SK-N-SH treated with all-trans-retinoic acid at 6 μM for 48 hours (cell line): ENCODE results near the gene KDM4B.

ENCODE experiments used
- BACH2 ChIP-seq: fragments of 250-450 bp; sonication (Bioruptor Pico); IDR thresholded peaks from 2 replicates; pipeline ENCODE4 v1.9.0; 2021; ENCODE audit warnings: mild to moderate bottlenecking, borderline replicate concordance
- SNAI2 ChIP-seq: fragments of 250-450 bp; sonication (Bioruptor Pico); IDR thresholded peaks from 2 replicates; pipeline ENCODE4 v1.5.0; 2020; ENCODE audit warnings: mild to moderate bottlenecking, moderate library complexity
- TCF4 ChIP-seq: fragments of 250-450 bp; sonication (Bioruptor Pico); IDR thresholded peaks from 2 replicates; pipeline ENCODE4 v1.8.0; 2021; ENCODE audit warnings: mild to moderate bottlenecking, moderate library complexity, borderline replicate concordance
- TOX ChIP-seq: fragments of 250-450 bp; sonication (Bioruptor Pico); IDR thresholded peaks from 2 replicates; pipeline ENCODE4 v1.8.0; 2021; ENCODE audit warnings: mild to moderate bottlenecking, moderate library complexity, borderline replicate concordance
- ZFP3 ChIP-seq: fragments of 250-450 bp; sonication (Bioruptor Pico); IDR thresholded peaks from 2 replicates; pipeline ENCODE4 v1.5.0; 2020; ENCODE audit warnings: mild to moderate bottlenecking, moderate library complexity
- ZFP30 ChIP-seq: fragments of 450-650 bp; formaldehyde crosslinking; IDR thresholded peaks from 2 replicates; pipeline ENCODE4 v1.5.0; 2022; ENCODE audit warnings: mild to moderate bottlenecking, moderate library complexity
- ZNF565 ChIP-seq: fragments of 450-650 bp; formaldehyde crosslinking; conservative IDR thresholded peaks from 2 replicates; pipeline ENCODE4 v1.5.0; 2020; ENCODE audit warnings: low read depth, mild to moderate bottlenecking, moderate library complexity
- ZNF70 ChIP-seq: fragments of 450-650 bp; formaldehyde crosslinking; IDR thresholded peaks from 2 replicates; pipeline ENCODE4 v1.5.0; 2020; ENCODE audit warnings: mild to moderate bottlenecking, moderate library complexity
- TF ChIP-seq, protein P1 (sequence below): fragments of 250-450 bp; sonication (Bioruptor Pico); IDR thresholded peaks from 2 replicates; pipeline ENCODE4 v1.8.0; 2021; ENCODE audit warnings: low read depth, mild to moderate bottlenecking, moderate library complexity, borderline replicate concordance
- TF ChIP-seq, protein P2 (sequence below): fragments of 250-450 bp; sonication (Bioruptor Pico); IDR thresholded peaks from 2 replicates; pipeline ENCODE4 v1.5.0; 2020; ENCODE audit warnings: mild to moderate bottlenecking, moderate library complexity
- TF ChIP-seq, protein P3 (sequence below): fragments of 250-450 bp; sonication (Bioruptor Pico); IDR thresholded peaks from 2 replicates; pipeline ENCODE4 v1.5.1; 2020; ENCODE audit warnings: low read depth, mild to moderate bottlenecking, moderate library complexity
- TF ChIP-seq, protein P4 (sequence below): fragments of 250-450 bp; sonication (Bioruptor Pico); IDR thresholded peaks from 2 replicates; pipeline ENCODE4 v1.8.0; 2020; ENCODE audit warnings: mild to moderate bottlenecking, moderate library complexity, borderline replicate concordance

DNA sequence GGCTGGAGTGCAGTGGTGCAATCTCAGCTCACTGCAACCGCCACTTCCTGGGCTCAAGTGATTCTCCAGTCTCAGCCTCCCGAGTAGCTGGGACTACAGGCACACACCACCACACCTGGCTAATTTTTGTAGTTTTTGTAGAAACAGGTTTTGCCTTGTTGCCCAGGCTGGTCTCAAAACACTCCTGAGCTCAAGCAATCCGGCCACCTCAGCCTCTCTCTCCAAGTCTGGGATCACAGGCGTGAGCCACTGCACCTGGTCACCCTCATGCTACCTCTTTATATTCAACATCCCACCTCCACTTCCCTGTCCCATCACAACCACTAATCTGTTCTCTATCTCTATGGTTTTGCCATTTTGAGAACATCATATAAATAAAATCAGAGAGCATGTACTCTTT, 216.0 kb downstream of the KDM4B start:
- TF ChIP-seq, protein P1, sequence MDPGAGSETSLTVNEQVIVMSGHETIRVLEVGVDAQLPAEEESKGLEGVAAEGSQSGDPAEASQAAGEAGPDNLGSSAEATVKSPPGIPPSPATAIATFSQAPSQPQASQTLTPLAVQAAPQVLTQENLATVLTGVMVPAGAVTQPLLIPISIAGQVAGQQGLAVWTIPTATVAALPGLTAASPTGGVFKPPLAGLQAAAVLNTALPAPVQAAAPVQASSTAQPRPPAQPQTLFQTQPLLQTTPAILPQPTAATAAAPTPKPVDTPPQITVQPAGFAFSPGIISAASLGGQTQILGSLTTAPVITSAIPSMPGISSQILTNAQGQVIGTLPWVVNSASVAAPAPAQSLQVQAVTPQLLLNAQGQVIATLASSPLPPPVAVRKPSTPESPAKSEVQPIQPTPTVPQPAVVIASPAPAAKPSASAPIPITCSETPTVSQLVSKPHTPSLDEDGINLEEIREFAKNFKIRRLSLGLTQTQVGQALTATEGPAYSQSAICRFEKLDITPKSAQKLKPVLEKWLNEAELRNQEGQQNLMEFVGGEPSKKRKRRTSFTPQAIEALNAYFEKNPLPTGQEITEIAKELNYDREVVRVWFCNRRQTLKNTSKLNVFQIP (CRISPR knock-in tag) = no peak
- TF ChIP-seq BACH2 (CRISPR knock-in tag) = no peak
- TF ChIP-seq, protein P2, sequence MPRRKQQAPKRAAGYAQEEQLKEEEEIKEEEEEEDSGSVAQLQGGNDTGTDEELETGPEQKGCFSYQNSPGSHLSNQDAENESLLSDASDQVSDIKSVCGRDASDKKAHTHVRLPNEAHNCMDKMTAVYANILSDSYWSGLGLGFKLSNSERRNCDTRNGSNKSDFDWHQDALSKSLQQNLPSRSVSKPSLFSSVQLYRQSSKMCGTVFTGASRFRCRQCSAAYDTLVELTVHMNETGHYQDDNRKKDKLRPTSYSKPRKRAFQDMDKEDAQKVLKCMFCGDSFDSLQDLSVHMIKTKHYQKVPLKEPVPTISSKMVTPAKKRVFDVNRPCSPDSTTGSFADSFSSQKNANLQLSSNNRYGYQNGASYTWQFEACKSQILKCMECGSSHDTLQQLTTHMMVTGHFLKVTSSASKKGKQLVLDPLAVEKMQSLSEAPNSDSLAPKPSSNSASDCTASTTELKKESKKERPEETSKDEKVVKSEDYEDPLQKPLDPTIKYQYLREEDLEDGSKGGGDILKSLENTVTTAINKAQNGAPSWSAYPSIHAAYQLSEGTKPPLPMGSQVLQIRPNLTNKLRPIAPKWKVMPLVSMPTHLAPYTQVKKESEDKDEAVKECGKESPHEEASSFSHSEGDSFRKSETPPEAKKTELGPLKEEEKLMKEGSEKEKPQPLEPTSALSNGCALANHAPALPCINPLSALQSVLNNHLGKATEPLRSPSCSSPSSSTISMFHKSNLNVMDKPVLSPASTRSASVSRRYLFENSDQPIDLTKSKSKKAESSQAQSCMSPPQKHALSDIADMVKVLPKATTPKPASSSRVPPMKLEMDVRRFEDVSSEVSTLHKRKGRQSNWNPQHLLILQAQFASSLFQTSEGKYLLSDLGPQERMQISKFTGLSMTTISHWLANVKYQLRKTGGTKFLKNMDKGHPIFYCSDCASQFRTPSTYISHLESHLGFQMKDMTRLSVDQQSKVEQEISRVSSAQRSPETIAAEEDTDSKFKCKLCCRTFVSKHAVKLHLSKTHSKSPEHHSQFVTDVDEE (CRISPR knock-in tag) = no peak
- TF ChIP-seq, protein P3, sequence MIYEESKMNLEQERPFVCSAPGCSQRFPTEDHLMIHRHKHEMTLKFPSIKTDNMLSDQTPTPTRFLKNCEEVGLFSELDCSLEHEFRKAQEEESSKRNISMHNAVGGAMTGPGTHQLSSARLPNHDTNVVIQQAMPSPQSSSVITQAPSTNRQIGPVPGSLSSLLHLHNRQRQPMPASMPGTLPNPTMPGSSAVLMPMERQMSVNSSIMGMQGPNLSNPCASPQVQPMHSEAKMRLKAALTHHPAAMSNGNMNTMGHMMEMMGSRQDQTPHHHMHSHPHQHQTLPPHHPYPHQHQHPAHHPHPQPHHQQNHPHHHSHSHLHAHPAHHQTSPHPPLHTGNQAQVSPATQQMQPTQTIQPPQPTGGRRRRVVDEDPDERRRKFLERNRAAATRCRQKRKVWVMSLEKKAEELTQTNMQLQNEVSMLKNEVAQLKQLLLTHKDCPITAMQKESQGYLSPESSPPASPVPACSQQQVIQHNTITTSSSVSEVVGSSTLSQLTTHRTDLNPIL (CRISPR knock-in tag) = no peak
- no peak for TF ChIP-seq TOX (CRISPR knock-in tag)
- TF ChIP-seq ZNF70 = no peak
- no peak for TF ChIP-seq SNAI2 (CRISPR knock-in tag)
- no peak for TF ChIP-seq ZFP3
- no peak for TF ChIP-seq ZFP30
- TF ChIP-seq, protein P4, sequence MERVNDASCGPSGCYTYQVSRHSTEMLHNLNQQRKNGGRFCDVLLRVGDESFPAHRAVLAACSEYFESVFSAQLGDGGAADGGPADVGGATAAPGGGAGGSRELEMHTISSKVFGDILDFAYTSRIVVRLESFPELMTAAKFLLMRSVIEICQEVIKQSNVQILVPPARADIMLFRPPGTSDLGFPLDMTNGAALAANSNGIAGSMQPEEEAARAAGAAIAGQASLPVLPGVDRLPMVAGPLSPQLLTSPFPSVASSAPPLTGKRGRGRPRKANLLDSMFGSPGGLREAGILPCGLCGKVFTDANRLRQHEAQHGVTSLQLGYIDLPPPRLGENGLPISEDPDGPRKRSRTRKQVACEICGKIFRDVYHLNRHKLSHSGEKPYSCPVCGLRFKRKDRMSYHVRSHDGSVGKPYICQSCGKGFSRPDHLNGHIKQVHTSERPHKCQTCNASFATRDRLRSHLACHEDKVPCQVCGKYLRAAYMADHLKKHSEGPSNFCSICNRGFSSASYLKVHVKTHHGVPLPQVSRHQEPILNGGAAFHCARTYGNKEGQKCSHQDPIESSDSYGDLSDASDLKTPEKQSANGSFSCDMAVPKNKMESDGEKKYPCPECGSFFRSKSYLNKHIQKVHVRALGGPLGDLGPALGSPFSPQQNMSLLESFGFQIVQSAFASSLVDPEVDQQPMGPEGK = no peak
- TF ChIP-seq ZNF565 (CRISPR knock-in tag) = no peak
- TF ChIP-seq TCF4 (CRISPR knock-in tag) = no peak
